Head of caudate nucleus (tissue), 42 donors: Measurements from ENCODE around the gene CDHR5.

Source experiments
- DNase-seq, 42 donors: peaks; one replicate each; pipeline versions ENCODE4 v3.0.0 to v3.0.0-alpha.2; 2020 to 2021; ENCODE audit warnings: mixed read lengths in 7 of 42
- intact Hi-C: fragments of 100-400 bp; cut with DNase I; formaldehyde crosslinking; loops from one replicate; pipeline ENCODE4 v1.15.0; 2022

CDHR5 gene

GRCh38 chr11:627308-627576, 2.5 kb upstream of the CDHR5 start:
- no peak for DNase-seq
- intact Hi-C loops = no loop called here

- intact Hi-C loops = no loop called here
Observed at GRCh38 chr11:626475-627307, 1.9 kb upstream of the CDHR5 start, which contains the start of gene SCT. Gene SCT, minus strand, starts transcription at chr11:627181. Its CDS starts 38 bp downstream, at chr11:627143.

GRCh38 chr11:625636-626268, 997 bp upstream of the CDHR5 start:
- intact Hi-C loops = no loop called here

More at GRCh38 chr11:626475-627307, 1.9 kb upstream of the CDHR5 start, which contains the start of gene SCT:
- DNase-seq = no peak

GRCh38 chr11:623999-624704, 603 bp downstream of the CDHR5 start:
- DNase-seq = no peak
- intact Hi-C loops = no loop called here

More at GRCh38 chr11:625636-626268, 997 bp upstream of the CDHR5 start:
- no peak for DNase-seq

GRCh38 chr11:623349-623869, 1.3 kb downstream of the CDHR5 start:
- no peak for DNase-seq
- intact Hi-C loops = no loop called here

GRCh38 chr11:621838-622237, 2.9 kb downstream of the CDHR5 start:
- no peak for DNase-seq
- intact Hi-C loops = no loop called here

GRCh38 chr11:620935-621814, 3.6 kb downstream of the CDHR5 start:
- no peak for DNase-seq
- intact Hi-C loops = no loop called here

- intact Hi-C loops = no loop called here
- no peak for DNase-seq
Observed at GRCh38 chr11:620201-620600, 4.6 kb downstream of the CDHR5 start.

GRCh38 chr11:619628-620050, 5.1 kb downstream of the CDHR5 start:
- intact Hi-C loops = no loop called here
- DNase-seq = no peak

- no peak for DNase-seq
- intact Hi-C loops = no loop called here
Observed at GRCh38 chr11:618856-619627, 5.7 kb downstream of the CDHR5 start.

- DNase-seq = no peak
- intact Hi-C loops = no loop called here
Observed at GRCh38 chr11:617912-618682, 6.7 kb downstream of the CDHR5 start.

GRCh38 chr11:617199-617911, 7.4 kb downstream of the CDHR5 start:
- no peak for DNase-seq
- intact Hi-C loops = no loop called here

GRCh38 chr11:616320-617198, 8.2 kb downstream of the CDHR5 start:
- intact Hi-C loops = no loop called here
- peak in 5 of 42 donors; percentile 25 to 41 (median 33) for DNase-seq

- intact Hi-C loops = no loop called here
- DNase-seq = peak; percentile 80 to 96 (median 90)
Observed at GRCh38 chr11:615504-616319, 9.0 kb downstream of the CDHR5 start, which contains the start of gene IRF7. Gene IRF7, minus strand, starts transcription at chr11:615950. Its CDS starts 586 bp downstream, at chr11:615364.
